ENCODE results near the gene RACK1. TPM values are rescaled to one million over a fixed set of nuclear protein-coding genes. Genes with fewer than 3 reads are reported as not detected.

The RACK1 gene
- total and polyA plus RNA-seq, 2 of the 4 experiments (the other 2 are of a cell fraction): 4,263 to 9,350 TPM

GRCh38 chr5:181190711-181191525, 52.8 kb downstream of the RACK1 start:
- H3K36me3 ChIP-seq (ENCODE audit: control insufficient read depth, insufficient read depth, low read length): no peaks in the 10 kb centered on the region
- H3K79me1 ChIP-seq (ENCODE audit: low read depth in 1 of 2, low read length in 2 of 2): peaks cover 10 to 11% of the 10 kb centered on the region in 2 experiments; a peak in 3 of 4 replicates
- H2AK9ac ChIP-seq (replicated peaks; ENCODE audit: low read depth, low read length, poor library complexity): peak overlapping the region; percentile 75
- no peak overlapping the region for H2BK15ac ChIP-seq (ENCODE audit: low read depth, low read length)
- H2AFZ ChIP-seq (replicated peaks; ENCODE audit: low read length, poor library complexity): peak overlapping the region; percentile 99
- H3K27ac ChIP-seq (ENCODE audit: insufficient read depth, low read length): peak overlapping the region; percentile 62
- peak overlapping the region; percentile 87 for H3K4me2 ChIP-seq (ENCODE audit: low read depth, low read length)
- in situ Hi-C loops (cut with MboI; ENCODE audit: low sequenced_read_pairs) (no loop called here), intact Hi-C loops (cut with micrococcal nuclease) (loop anchor here (1.0 kb wide), 3 partner anchors 27 to 55 kb away; partner anchors contain the start of gene TRIM41), dilution Hi-C loops (cut with HindIII; ENCODE audit: low sequenced_read_pairs, unreplicated experiment) (no loop called here)
- TF ChIP-seq CTCF (conservative IDR thresholded peaks at IDR 0.05; ENCODE audit: low read depth, low read length) (0 out of 2 replicates have a peak, but pooled peaks have one; percentile 14), FOS (IDR thresholded peaks at IDR 0.05; ENCODE audit: low read depth, low read length) (no peak), CEBPB (IDR thresholded peaks at IDR 0.05; ENCODE audit: low read depth, low read length) (no peak), MAFK (IDR thresholded peaks at IDR 0.05; ENCODE audit: low read depth, low read length) (no peak), SMC3 (IDR thresholded peaks at IDR 0.05; ENCODE audit: low read depth, low read length) (no peak), RCOR1 (IDR thresholded peaks at IDR 0.05; ENCODE audit: insufficient replicate concordance, low read length) (no peak), MXI1 (IDR thresholded peaks at IDR 0.05; ENCODE audit: borderline replicate concordance, low read depth, low read length) (no peak)
- H3K23ac ChIP-seq (ENCODE audit: low read depth, low read length): peak overlapping the region; percentile 86; the same call in 1 of the 2 replicates
- peak overlapping the region; percentile 79 for H3K4ac ChIP-seq (ENCODE audit: low read depth, low read length)
- H3K9me1 ChIP-seq (ENCODE audit: insufficient read depth, low read length): peaks cover 5% of the 10 kb centered on the region
- no peaks in the 10 kb centered on the region for H3K9me3 ChIP-seq (ENCODE audit: control insufficient read depth, insufficient read depth, low read length)
- H3K14ac ChIP-seq (replicated peaks; ENCODE audit: low read depth, low read length): peak overlapping the region; percentile 29; the same call in 1 of the 2 replicates
- ChIA-PET CTCF (interaction anchor here (0.6 to 2.5 kb wide), 3 partner anchors 14 to 44 kb away, joined by 3 to 10 read pairs (median 3); partner anchors contain the start of gene TRIM7), POLR2A (ENCODE audit: unreplicated experiment) (no interaction called here)
- no peak overlapping the region for H2AK5ac ChIP-seq (ENCODE audit: low read depth, low read length)
- H2BK5ac ChIP-seq (ENCODE audit: low read depth, low read length, poor library complexity, severe bottlenecking): peak overlapping the region; percentile 36
- peak overlapping the region; percentile 63 for H3K9ac ChIP-seq (ENCODE audit: low read depth, low read length)
- peak overlapping the region; percentile 75; the same call in 1 of the 2 replicates for H4K91ac ChIP-seq (ENCODE audit: insufficient read depth, low read depth, low read length)
- peak; percentile 9 for ATAC-seq (ENCODE audit: low read depth)
- no peaks in the 10 kb centered on the region for H3K27me3 ChIP-seq (ENCODE audit: control insufficient read depth, insufficient read depth, low read length)
- H2BK120ac ChIP-seq (ENCODE audit: low read depth, low read length): peak overlapping the region; percentile 55; the same call in 1 of the 2 replicates
- peak overlapping the region; percentile 7; the same call in 1 of the 2 replicates for H3K56ac ChIP-seq (ENCODE audit: extremely low read depth, insufficient read depth, low read length)
- H3K4me1 ChIP-seq (ENCODE audit: control insufficient read depth, insufficient read depth, low read length): peaks cover 4% of the 10 kb centered on the region
- peak overlapping the region; percentile 50 for H4K5ac ChIP-seq (ENCODE audit: low read depth, low read length)
- H3K4me3 ChIP-seq (ENCODE audit: insufficient read depth, low read depth, low read length): peak overlapping the region; percentile 65
- no peak overlapping the region for H2BK20ac ChIP-seq (ENCODE audit: low read depth, low read length)
- no TSS peak for BruUV-seq (replicated peaks)
- H3K18ac ChIP-seq (ENCODE audit: low read depth, low read length): 0 out of 2 replicates have a peak overlapping the region, but pooled peaks have one; percentile 12
- no peak for DNase-seq
- H4K20me1 ChIP-seq (ENCODE audit: insufficient read depth, low read length): peaks cover 12% of the 10 kb centered on the region
- H4K8ac ChIP-seq (ENCODE audit: low read depth in 2 of 2, low read length in 2 of 2): peak overlapping the region; percentile 58 to 77; a peak in 3 of 4 replicates
- 0% methylated on average over 36 of the region's 66 CpGs; no CpG with 5 or more reads in 1 of the 2 experiments for WGBS, 2 experiments (ENCODE audit: extremely low coverage in 2 of 2, insufficient read length in 1 of 2)
